A673 (cell line): Measurements from ENCODE around the gene METAP2.

Experiments used
- CTCF ChIP-seq: fragments of 300-800, 200-600 bp; sonication (generic); conservative IDR thresholded peaks from 2 replicates; pipeline ENCODE4 v1.5.1; 2017; ENCODE audit warnings: low read depth, mild to moderate bottlenecking, antibody characterized with exemption, low read length, moderate library complexity, mixed read lengths
- EZH2 ChIP-seq: fragments of 200-600 bp; sonication (generic); IDR thresholded peaks from 2 replicates; pipeline ENCODE4 v1.6.1; 2017; ENCODE audit warnings: borderline replicate concordance, low read depth, mild to moderate bottlenecking, mixed read lengths, antibody characterized with exemption, low read length; ENCODE audit not compliant: poor library complexity, severe bottlenecking

GRCh38 chr12:95481072-95481471, 7.1 kb downstream of the METAP2 start:
- TF ChIP-seq CTCF = no peak
- TF ChIP-seq EZH2 = no peak
